GM18505 (cell line): ENCODE data around the gene ALG1L2.
"Not testable (repeated sequence)": the region's sequence is repeated elsewhere in the genome, so short reads cannot be mapped to it uniquely, and the experiment has no call there.

Experiments
- ATAC-seq: cut with Tn5 transposase; IDR thresholded peaks from one replicate; pipeline ENCODE4 v1.9.1; 2021; ENCODE audit not compliant: unreplicated experiment
- POLR2A ChIP-seq: IDR thresholded peaks from 4 replicates; pipeline ENCODE4 v1.6.1; 2011; ENCODE audit warnings: borderline replicate concordance; ENCODE audit not compliant: insufficient read depth, insufficient read length; ENCODE audit errors: extremely low read depth

ALG1L2 gene

DNA sequence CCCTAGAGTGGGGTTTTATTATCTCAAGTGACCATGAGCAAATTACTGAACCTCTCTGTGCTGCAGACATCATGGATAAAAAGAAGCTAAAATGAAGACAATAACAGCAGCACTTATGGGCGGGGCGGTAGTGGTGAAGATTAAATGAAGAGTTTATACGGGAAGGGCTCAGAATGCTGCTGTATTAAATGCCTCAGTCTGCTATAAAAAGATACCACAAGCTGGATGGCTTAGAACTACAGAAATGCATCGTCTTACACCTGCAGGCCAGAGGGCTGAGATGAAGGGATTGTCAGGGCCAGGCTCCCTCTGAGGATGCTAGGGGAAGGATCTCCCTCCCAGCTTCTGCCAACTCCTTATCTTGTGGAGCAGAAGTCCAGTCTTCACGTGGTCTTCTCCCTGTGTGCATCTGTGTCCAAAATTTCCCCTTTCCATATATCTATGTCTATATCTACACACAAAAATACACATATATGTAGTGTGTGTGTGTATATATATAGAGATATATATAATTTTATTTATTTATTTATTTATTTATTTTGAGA lies 2.9 kb downstream of the ALG1L2 start:
- TF ChIP-seq POLR2A: no peak
- ATAC-seq: no peak

DNA sequence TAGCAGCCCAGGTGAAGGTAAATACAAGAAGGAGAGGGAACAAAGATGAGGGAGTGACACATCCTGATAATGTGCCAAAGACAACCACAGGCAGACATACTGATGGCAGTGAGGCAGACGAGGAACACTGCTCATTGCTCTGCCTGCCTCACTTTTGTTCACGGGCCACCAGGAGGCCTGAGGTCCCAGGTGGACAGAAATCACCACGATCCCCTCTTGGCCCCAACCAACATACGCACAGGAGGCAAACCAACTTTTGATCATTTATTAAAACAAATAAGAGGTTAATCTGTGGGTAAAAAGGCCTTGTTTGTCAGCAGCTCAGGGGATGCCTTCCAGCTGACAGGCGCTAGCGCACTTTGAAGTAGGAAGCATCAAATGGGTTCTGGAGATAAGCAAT lies 4.2 kb downstream of the ALG1L2 start:
- ATAC-seq: no peak
- TF ChIP-seq POLR2A: no peak

DNA sequence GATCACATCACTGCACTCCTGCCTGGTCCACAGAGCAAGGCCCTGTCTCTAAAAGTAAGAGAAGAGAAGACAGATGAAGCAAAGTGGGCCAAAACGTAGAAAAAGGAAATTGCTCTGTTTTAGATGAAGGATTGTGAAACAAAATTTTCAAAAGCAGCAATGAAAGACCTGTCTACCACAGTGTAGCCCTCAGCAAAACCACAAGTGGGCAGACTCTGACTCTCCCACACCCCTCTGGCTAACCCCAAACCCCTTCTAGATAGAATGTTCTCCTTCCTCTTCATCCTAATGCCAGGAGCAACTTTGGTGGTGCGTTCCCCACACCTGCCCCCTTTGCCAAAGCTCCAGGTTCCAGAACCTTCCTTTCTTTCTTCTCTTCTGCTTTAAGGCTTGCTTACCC lies 5.0 kb downstream of the ALG1L2 start:
- not testable (repeated sequence) for ATAC-seq

DNA sequence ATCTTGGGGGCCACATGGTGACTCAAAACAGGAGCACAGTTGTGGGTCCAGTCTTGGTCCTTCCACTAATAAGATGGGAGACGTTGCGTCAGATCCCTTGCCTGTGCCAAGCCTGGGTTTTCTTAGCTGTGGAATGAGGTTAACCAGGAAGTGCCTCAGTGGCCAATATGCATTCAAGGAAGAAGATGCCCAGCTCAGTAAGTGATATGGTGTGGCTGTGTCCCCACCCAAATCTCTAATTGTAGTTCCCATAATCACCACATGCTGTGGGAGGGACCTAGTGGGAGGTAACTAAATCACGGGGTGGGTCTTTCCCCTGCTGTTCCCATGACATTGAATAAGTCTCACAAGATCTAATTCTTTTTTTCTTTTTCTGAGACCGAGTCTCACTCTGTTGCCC lies 6.4 kb downstream of the ALG1L2 start:
- ATAC-seq: no peak
- TF ChIP-seq POLR2A: no peak

DNA sequence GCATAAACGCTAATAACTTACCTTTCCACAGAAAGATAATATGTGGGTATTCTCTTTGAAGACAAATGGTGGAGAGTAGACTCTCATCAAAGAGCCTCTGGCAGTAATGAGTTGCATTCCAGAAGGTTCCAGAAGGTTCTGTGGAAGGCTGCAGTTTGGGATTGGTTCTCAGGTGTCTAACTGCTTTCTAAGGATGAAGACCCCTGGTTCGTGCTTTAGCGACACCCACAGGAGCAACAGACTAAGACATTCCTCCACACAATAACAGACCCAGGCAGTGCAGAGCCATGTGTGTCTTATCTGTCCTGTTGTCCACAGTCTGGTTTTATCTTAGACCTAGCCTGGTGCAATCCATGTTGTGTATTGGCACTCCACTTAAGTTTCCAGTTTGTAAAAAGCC lies 9.1 kb downstream of the ALG1L2 start:
- not testable (repeated sequence) for ATAC-seq

DNA sequence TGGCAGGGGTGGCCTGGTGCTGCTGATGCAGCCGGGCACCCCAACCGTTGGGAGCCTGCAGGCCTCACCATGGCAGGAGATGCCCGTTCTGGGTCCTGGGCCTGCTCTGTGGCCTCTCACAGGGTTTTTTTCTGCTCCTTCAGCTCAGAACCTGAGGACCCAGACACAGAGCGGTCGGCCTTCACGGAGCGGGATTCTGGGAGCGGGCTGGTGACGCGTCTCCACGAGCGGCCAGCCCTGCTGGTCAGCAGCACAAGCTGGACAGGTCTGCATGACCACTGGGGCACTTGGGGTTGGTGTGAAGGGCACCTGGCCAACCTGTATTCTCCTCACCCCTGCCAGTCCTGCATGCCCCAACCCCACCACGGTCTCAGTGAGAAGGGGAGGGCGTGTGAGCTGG lies 10.3 kb downstream of the ALG1L2 start:
- no peak for TF ChIP-seq POLR2A

DNA sequence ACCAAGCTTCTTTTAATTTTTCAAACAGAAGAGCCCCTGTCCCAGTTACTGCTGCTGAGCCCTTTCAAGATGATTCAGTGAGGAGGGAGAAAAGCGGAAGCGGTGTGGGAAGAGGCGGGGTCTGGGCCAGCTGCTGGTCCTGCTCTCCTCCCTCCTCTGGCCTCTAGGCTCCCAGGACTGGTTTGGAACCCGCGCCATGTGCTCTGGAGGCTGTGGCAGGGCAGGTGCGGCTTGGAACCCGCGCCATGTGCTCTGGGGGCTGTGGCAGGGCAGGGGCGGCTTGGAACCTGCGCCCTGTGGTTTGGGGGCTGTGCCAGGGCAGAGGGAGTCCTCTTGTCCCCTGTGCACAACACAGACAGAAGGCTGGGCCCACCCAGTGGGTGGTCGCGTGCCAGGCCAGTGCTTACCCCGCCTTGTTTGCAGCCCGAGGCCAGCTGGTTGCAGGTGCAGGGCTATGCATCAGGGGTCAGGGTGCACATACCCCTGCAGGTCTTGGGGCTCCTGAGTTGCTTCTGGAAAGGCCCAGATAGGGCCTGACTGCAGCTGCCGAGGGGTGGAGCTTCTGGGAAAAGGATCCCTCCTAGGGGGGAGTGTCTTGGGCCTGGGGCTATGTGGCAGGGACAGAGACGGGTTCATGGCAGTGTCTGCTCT lies 12.2 kb downstream of the ALG1L2 start:
- no peak for TF ChIP-seq POLR2A
- no peak for ATAC-seq

More for the DNA sequence above, 10.3 kb downstream of the ALG1L2 start:
- ATAC-seq: no peak

DNA sequence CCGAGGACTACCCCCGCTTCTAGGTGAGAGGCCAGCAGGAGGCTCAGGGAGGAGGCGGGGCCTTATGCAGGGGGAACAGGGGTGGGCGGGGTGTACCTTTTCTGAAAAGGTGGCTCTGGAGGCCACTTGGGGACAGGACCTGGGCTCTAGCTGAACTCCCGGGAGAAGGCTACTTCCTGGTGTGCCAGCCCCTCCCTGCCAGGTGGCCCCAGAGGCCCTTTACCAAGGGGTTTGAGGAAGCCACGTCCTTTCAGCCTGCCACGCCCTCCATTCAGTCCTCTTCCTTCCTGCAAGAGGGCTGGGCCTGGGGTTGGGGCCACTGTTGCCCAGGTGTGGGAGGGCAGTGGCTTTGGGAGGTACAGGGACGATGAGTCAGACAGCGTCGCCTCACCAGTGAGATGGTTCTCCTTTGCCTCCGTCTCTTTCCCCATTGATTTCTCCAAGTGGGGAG lies 12.9 kb downstream of the ALG1L2 start:
- ATAC-seq: not testable (repeated sequence)

DNA sequence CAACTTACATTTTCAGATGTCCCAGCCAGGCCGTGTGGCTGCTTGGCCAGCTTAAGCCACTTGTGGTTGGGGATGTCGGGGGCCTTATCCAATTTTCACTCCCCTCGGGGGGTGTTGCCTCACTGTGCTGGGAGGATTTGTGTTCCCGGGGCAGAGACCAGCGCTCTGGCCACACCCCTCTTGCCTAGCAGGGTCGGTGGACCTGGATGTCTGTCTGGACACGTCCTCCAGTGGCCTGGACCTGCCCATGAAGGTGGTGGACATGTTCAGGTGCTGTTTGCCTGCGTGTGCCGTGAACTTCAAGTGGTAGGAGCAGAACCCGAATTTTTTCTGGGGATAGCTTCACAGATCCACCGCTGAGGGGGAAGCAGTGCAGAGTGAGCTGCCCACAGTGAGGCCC lies 14.2 kb downstream of the ALG1L2 start:
- ATAC-seq: not testable (repeated sequence)

DNA sequence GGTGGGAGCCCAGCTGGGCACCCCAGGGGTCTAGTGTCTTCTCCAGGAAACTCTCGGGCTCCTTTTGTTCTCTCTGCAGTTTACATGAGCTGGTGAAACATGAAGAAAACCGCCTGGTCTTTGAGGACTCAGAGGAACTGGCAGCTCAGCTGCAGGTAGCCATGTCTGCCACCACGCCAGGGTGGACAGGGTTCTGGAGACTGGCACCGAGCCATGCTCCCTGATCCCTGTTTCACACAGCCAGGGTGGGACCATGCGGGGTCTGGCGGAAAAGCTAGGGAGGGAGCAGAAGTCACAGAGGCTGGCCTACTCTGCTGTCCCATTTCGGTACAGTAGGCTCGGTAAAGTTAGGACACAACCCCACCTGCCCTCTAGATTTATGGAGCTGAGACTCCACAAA lies 15.5 kb downstream of the ALG1L2 start:
- ATAC-seq: not testable (repeated sequence)

DNA sequence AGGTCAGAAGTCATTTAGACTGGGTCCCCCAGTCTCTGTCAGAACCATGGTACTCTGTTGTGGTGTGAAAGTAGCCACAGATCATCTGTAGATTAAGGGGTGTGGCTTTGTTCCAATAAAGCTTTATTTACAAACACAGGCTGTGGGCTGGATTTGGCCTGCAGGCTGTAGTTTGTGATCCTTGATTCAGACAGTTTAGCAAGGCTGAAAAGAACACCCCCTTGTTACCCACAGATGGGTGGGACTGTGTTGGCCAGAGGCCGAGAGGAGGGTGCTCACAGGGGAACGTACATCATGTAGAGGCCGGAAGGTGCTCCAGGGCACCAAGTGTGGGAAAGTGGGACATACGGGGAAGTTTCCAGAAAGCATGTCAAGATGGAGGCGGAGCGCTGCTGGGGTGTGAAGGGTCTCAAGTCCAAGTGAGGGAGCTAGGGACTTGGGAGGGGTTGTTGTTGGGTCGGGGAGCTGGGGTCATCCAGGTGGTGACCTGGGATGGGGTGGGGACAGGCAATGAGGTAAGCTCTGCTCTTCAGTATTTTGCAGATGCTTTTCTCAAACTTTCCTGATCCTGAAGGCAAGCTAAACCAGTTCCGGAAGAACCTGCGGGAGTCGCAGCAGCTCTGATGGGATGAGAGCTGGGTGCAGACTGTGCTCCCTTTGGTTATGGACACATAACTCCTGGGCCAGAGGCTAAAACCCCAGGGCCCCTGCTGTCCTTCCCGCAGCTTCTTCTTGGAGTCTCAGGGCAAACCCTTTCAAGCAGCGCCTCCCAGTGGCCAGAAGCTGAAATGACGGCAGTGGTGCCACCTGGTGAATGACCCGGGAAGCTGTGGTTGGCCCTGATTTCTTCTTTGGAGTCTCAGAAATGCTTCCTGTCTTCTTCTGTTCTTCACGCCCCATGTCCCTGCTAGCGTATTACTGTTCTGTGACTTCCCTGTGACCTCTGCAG lies 16.3 kb downstream of the ALG1L2 start:
- not testable (repeated sequence) for ATAC-seq

DNA sequence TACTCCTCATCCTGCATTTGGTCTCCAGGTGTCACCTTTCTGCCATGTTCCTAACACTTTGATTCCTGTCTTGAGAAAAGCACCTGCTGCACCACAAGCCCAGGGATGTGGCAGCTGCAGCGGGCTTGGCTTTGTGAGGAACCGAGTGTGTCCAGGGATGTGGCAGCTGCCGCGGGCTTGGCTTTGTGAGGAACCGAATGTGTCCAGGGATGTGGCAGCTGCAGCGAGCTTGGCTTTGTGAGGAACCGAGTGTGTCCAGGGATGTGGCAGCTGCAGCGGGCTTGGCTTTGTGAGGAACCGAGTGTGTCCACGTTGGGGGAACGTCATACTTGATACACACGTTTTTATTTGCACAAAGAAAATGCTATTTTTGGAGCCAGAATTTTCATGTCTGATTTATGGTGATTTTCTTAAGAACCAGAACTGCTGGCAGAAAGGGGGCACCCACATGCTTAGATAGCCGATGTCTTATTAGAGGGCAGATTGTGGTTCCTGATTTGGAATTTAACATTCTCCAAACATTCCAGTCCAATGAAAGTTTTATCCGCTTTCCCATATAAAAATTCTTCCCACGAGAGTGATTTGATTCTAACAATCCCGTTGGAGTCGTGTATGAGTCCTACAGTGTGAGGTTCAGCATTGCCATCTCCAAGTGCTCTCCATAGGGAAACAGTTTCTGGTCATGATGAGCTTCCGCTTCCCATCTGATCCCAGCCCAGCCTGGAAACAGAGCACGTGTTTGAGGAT lies 17.2 kb downstream of the ALG1L2 start:
- ATAC-seq: not testable (repeated sequence)

DNA sequence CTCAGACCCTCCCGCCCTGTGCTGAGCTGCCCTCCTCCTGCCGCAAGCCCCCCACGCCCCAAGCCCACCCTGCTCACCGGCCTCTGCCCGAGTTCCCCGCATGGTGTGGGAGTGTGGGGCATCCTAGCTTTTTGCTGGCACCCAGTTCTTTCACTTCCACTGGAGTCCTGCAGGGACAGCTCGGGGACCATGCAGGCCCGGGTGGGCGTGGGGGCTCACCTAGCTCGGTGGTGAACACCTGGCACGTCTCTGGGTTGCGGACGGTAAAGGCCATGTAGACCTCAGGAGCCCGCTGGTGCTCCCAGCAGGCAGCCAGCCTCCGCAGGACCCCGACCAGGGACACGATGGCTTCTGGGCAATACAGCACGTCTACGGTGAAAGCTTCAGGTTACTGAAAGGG lies 20.9 kb downstream of the ALG1L2 start:
- not testable (repeated sequence) for ATAC-seq

DNA sequence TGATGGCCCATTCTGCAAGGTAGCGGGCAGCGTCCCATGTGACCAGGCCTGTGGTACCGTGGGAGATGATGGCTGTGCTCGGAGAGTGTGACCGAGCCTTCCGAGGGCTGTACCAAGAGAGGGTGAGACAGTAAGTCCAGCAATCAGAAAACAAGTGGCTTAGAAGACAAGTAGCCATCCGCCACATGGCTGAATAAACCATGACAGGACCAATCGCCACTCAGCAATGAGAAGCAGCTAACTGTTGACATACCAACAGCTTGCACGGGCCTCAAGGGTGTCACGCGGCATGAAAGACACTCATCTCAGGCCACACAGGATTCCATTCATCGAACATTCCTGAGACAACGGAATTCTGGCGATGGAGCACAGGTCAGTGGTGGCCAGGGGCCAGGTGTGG lies 22.6 kb downstream of the ALG1L2 start:
- ATAC-seq: not testable (repeated sequence)

DNA sequence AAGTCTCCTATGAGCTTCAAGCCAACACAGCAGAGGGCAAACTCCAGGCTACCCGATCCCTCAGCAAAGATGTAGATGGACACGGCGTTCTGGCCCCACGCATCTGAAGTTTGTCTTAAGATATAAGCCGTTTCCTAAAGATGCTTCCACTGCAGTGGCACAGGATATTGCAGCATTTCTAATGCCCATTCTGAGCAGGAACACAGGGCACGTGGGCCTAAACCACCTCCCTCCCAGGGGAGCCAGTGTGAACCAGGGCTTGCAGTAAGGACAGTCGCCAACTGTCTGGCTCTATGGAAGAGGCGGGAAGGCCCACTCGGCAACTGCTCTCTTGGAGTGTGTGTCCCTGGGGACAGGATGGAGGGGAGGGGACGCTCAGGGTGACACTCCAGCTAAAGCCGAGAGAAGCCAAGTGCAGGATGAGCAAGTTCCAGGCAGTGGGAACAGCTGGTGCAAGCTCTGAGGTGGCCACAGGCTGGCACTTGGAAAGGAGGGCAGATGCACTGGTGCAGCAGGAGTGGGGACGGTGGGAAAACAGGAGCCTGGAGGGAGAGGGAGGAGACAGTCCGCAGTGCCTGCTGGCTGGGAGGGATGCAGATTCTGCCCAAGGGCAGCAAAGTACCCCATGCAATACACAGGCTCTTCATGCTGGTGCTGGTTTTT lies 25.8 kb downstream of the ALG1L2 start:
- not testable (repeated sequence) for ATAC-seq

DNA sequence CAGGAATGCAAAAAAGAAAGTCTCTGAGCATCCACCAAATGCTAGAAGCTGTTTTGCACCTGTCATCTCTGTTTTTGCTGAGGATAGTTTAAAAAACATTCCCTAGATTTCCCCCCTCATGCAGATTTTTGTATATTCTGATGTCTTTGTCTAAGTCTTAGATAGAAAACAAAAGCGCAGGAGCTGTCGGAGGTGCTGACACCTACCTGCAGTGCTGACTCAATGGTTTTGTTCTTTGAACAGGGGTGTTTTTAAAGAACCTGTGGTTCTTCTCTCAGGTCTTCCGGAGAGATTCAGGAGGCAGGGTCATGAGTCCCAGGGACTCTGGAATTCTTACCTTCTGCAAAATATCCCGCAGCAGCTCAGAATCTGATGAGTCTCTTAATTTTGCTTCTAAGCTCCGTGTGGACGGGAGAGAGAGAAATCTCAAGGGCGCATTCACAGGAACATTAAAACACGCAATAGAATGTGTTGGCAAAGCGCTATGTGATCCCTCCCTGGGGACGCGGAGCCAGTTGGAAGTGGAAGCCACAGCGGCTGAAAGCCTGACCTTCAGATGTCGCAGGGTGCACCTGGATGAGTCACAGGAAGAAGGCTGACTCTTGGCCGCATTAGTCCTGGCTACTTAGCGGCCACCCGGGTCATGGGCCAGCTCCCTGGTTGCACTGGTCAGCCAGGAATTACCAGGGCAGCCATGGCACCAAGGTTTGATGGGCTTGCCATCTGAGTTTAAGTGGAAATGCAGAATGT lies 27.4 kb downstream of the ALG1L2 start:
- ATAC-seq: not testable (repeated sequence)

DNA sequence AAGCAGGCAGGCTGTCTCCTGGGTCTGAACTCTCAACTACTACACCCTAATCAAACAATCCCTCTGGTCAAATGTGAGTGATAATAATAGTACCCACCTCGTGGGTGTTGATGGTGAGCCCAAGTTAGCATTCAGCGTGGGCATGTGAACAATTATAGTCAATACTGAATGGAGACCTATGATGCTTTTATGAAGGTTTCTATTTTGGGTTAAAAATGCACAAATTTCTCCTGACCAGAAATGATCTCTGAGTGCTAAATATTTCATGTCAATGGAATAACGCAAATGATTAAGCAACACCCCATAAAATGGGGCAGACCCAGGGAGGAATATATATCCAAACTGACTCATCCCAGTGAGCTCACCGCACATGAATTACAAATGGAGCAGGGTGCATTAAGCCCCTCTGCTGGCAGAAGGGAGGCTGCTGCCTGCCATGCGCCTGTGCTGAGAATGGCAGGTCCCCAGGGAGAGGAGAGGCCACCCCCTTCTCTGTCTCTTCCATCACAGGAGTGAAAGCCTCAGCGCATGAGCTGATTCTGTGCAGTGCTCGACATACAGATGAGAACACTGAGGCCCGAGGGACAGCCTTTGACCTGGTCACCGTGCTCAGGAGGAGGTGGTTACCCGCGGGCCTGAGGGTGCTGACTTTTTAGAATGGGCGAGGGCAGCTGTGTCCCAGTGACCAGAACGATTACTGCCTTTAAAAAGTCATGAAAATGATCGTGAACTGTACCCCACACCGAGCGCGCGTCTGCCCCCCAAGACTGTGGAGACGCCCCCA lies 28.9 kb downstream of the ALG1L2 start:
- ATAC-seq: not testable (repeated sequence)
